HUES48 (cell line): Measurements from ENCODE around the gene DCLK2.

Experiments used
- H3K27ac ChIP-seq: one replicate; pipeline ENCODE4 v1.7.0; 2013; ENCODE audit warnings: low read depth, low read length, inconsistent platforms
- H3K27me3 ChIP-seq: 2 replicates; pipeline ENCODE4 v1.6.1; 2013; ENCODE audit warnings: mild to moderate bottlenecking, low read length; ENCODE audit not compliant: control insufficient read depth, insufficient read depth
- H3K36me3 ChIP-seq: 2 replicates; pipeline ENCODE4 v1.6.1; 2013; ENCODE audit warnings: low read length; ENCODE audit not compliant: control insufficient read depth, insufficient read depth
- H3K4me1 ChIP-seq: 2 replicates; pipeline ENCODE4 v1.6.1; 2013; ENCODE audit warnings: mild to moderate bottlenecking, low read length; ENCODE audit not compliant: control insufficient read depth, insufficient read depth
- H3K4me3 ChIP-seq: 2 replicates; pipeline ENCODE4 v1.5.1; 2013; ENCODE audit warnings: mild to moderate bottlenecking, low read depth, low read length
- H3K9ac ChIP-seq: 2 replicates; pipeline ENCODE4 v1.6.1; 2013; ENCODE audit warnings: mild to moderate bottlenecking, low read depth, low read length, moderate library complexity
- H3K9me3 ChIP-seq: 2 replicates; pipeline ENCODE4 v1.6.1; 2013; ENCODE audit warnings: low read length; ENCODE audit not compliant: control insufficient read depth, insufficient read depth

Gene DCLK2

DNA sequence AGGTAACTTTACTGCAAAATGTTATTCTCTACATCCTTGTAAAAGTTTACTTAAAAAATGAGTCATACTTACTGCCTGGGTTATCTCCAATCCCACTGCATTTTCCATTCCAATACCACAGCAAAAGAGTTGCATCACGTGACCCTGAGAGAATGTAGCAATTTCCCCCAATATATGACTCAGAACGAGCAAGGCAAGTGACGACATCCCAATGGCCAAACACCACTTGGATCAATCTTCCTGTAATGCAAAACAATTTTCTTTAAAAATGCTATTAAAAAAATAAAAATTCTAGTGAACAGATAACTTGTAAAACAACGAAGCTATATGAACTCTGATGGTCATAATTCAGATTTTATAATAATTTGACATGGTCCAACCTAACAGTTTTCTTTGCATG, 224.3 kb downstream of the DCLK2 start:
- Histone ChIP-seq H3K36me3 (no peaks in the 10 kb centered on the region), H3K9me3 (no peaks in the 10 kb centered on the region), H3K4me3 (no peak overlapping the region), H3K9ac (no peak overlapping the region), H3K4me1 (peaks cover 4% of the 10 kb centered on the region), H3K27me3 (no peaks in the 10 kb centered on the region), H3K27ac (no peak overlapping the region)

DNA sequence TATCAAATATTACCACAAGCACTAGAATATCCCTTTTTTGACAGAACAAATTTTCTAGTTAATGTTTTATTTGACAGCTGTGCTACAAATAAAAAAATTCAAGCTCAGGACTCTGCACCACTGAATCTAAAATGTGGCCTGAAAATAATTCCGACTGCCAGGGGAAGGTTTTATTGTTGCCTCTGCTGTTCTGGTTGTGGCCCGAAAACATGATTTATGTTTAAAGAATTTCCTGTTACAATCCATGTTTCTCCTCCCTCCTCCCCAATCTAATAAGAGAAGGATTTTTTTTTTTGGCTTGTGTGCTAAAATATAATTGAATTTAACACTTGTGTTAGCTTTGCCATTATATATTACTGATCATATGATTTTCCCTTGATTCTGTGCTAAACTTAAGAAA, 227.8 kb downstream of the DCLK2 start:
- no peaks in the 10 kb centered on the region for H3K27me3 ChIP-seq
- peaks cover 4% of the 10 kb centered on the region for H3K4me1 ChIP-seq
- H3K4me3 ChIP-seq = no peak overlapping the region
- no peaks in the 10 kb centered on the region for H3K9me3 ChIP-seq
- 0 out of 2 replicates have a peak, but pooled peaks cover 2% of the 10 kb centered on the region for H3K36me3 ChIP-seq
- no peak overlapping the region for H3K27ac ChIP-seq
- no peak overlapping the region for H3K9ac ChIP-seq

DNA sequence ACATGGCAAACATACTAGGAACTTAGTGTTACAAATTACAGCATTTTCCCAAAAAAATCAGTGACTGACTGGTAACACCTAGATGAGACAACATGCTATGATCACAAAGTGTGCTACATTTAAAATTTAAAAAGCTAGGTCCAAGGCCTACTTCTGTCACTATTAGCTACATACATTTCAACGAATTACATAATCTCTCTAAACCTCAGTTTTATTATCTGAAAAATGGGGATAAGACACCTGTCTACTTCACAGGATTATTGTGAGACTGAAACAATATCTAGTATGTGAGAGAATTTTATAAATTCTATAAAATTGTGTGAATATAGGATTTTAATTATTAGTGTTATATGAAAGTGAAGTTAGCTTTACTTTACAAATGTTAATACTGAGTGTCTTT, 228.5 kb downstream of the DCLK2 start:
- Histone ChIP-seq H3K27me3 (no peaks in the 10 kb centered on the region), H3K9ac (no peak overlapping the region), H3K4me3 (no peak overlapping the region), H3K36me3 (0 out of 2 replicates have a peak, but pooled peaks cover 2% of the 10 kb centered on the region), H3K27ac (no peak overlapping the region), H3K9me3 (no peaks in the 10 kb centered on the region), H3K4me1 (peaks cover 4% of the 10 kb centered on the region)
